H1 (cell line): Measurements from ENCODE around the gene LIN37.

ENCODE experiments used
- CEBPB ChIP-seq: IDR thresholded peaks from 2 replicates; pipeline ENCODE4 v1.6.1; 2012; ENCODE audit warnings: low read depth, low read length
- EP300 ChIP-seq, 2 experiments: IDR thresholded peaks; 1 replicate in 1 of 2; 2 replicates in 1 of 2; pipeline ENCODE4 v1.6.1; 2011 to 2012; ENCODE audit warnings: low read depth in 2 of 2, low read length in 2 of 2, mild to moderate bottlenecking in 2 of 2, borderline replicate concordance in 1 of 2, inconsistent platforms in 1 of 2, moderate library complexity in 1 of 2
- EZH2 ChIP-seq: fragments of 200-600 bp; sonication (generic); IDR thresholded peaks from 2 replicates; pipeline ENCODE4 v1.7.1; 2012; ENCODE audit warnings: low read depth, mild to moderate bottlenecking, moderate library complexity, low read length, inconsistent platforms; ENCODE audit not compliant: severe bottlenecking
- POLR2AphosphoS5 ChIP-seq: IDR thresholded peaks from 2 replicates; pipeline ENCODE4 v1.6.1; 2011; ENCODE audit warnings: low read depth, low read length
- TF ChIP-seq, protein P1 (sequence below): IDR thresholded peaks from 2 replicates; pipeline ENCODE4 v1.6.1; 2011; ENCODE audit warnings: low read length, improper control_type of control experiment

DNA sequence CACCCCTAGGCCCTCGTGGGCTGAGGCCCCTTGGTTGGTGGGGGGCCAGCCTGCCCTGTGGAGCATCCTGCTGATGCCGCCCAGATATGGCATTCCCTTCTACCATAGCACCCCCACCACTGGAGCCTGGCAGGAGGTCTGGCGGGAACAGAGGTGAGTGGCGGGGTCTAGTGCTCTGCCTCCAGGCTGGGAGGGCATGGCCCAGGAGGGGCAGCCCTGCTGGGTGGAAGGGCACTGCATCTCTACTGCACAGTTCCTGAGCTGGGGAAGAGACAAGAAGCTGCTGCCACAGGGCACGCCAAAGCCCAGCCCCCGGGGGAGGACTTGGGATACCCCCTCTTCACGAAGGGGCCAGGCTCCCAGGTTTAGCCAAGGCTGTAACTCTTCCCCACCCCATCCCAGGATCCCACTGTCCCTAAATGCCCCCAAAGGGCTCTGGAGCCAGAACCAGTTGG lies 33.0 kb upstream of the LIN37 start:
- no peak for TF ChIP-seq POLR2AphosphoS5
- TF ChIP-seq, protein P1, sequence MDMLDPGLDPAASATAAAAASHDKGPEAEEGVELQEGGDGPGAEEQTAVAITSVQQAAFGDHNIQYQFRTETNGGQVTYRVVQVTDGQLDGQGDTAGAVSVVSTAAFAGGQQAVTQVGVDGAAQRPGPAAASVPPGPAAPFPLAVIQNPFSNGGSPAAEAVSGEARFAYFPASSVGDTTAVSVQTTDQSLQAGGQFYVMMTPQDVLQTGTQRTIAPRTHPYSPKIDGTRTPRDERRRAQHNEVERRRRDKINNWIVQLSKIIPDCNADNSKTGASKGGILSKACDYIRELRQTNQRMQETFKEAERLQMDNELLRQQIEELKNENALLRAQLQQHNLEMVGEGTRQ: no peak
- no peak for TF ChIP-seq EZH2
- no peak for TF ChIP-seq CEBPB
- TF ChIP-seq EP300 (IDR thresholded peaks at IDR 0.05; ENCODE audit: borderline replicate concordance in 1 of 2, low read depth in 2 of 2, low read length in 2 of 2): no peak
